H54 (cell line): ENCODE results near the gene ATXN8OS.

Experiments
- DNase-seq: peaks from one replicate; pipeline ENCODE4 v3.0.0; 2011; ENCODE audit warnings: low spot score, mixed read lengths; ENCODE audit not compliant: insufficient read length
- FAIRE-seq: peaks from 3 replicates; lab custom pipeline; 2011; peaks lifted over from hg19 to GRCh38; lab: Jason Lieb, UNC
- POLR2A ChIP-seq: IDR thresholded peaks from 2 replicates; pipeline ENCODE4 v1.6.1; 2011; ENCODE audit warnings: low read depth, mild to moderate bottlenecking, low read length

Gene ATXN8OS

GRCh38 chr13:70170689-70171088 is 63.1 kb downstream of the ATXN8OS start:
- DNase-seq (no peak), FAIRE-seq (no peak)
- TF ChIP-seq POLR2A: no peak

GRCh38 chr13:70171151-70171550 is 63.5 kb downstream of the ATXN8OS start:
- TF ChIP-seq POLR2A: no peak
- DNase-seq (no peak), FAIRE-seq (peak; percentile 43)

- no peak for TF ChIP-seq POLR2A
- no peak for FAIRE-seq
- no peak for DNase-seq
These were observed 65.4 kb downstream of the ATXN8OS start for GRCh38 chr13:70172946-70173597.

GRCh38 chr13:70173598-70173959 is 66.0 kb downstream of the ATXN8OS start:
- no peak for TF ChIP-seq POLR2A
- DNase-seq (no peak), FAIRE-seq (no peak)

GRCh38 chr13:70178346-70178745 is 70.7 kb downstream of the ATXN8OS start:
- TF ChIP-seq POLR2A: no peak
- DNase-seq: no peak
- FAIRE-seq: no peak
